Iris pigment epithelial cell (primary cell): ENCODE measurements around the gene PLXDC1.

ENCODE experiments used
- DNase-seq: peaks from one replicate; pipeline ENCODE4 v3.0.0-alpha.2; 2011; ENCODE audit warnings: low read depth

The PLXDC1 gene

GRCh38 chr17:39097150-39097519, 54.3 kb downstream of the PLXDC1 start:
- DNase-seq = no peak

- DNase-seq = no peak
Measured at GRCh38 chr17:39096508-39097149, 54.8 kb downstream of the PLXDC1 start.

DNA sequence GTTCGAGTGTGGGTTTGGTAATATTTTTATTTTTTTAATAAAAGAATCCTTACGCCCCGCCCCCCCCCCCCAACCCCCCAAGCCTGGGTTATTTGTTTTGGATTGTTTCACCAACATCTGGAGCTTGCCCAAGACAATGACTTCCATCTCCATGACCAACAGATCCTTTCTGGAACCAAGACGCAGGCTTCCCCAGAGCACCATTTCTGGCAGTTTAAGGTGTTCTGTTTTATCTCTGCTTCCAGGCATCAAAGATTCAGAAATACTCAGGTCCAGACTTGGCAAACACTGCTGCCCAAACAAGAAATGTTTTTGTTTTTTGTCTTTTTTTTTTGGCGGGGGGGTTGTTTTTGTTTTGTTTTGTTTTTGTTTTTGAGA, 56.1 kb downstream of the PLXDC1 start:
- DNase-seq = no peak

- DNase-seq = no peak
Measured at GRCh38 chr17:39094607-39095308, 56.7 kb downstream of the PLXDC1 start.

- no peak for DNase-seq
Measured at GRCh38 chr17:39092692-39093230, 58.7 kb downstream of the PLXDC1 start.

DNA sequence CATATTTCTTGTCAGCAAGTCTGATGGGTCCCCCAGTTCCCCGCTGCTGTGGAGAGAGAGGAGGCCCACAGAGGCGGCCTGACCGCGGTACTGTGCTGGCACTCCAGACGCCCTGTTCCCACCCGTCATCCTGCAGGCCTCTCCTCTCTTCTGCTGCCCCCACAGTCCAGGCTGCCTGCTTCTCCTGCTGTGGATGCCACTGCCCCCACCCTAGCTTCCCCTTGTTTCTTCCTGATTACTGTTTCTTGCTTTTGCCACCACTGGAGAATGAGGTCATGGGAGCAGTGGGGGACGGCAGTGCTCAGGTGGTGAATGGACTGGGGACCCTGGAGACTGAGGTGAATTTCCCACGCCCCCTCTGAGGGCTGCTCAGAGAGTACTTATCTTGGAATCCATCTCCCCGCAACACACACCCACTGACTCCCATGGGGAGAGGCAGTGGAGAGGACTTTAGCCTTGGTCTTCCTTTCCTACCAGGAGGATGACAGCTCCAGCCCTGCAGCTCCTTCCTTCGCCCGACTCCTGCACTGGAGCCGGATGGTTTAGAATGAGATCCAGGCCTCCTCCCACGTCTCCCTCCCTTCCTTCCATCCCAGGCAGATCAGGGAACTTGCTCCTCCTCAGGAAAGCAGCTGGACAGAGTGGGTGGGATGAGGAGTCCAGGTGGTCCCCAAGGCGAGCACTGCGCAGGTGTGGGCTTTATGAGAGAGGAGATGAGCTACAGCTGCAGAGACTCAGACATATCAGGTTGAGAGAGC, 60.4 kb downstream of the PLXDC1 start:
- DNase-seq = no peak

GRCh38 chr17:39090400-39090799, 61.0 kb downstream of the PLXDC1 start:
- DNase-seq = no peak

- no peak for DNase-seq
Measured at GRCh38 chr17:39084558-39084957, 66.9 kb downstream of the PLXDC1 start.

DNA sequence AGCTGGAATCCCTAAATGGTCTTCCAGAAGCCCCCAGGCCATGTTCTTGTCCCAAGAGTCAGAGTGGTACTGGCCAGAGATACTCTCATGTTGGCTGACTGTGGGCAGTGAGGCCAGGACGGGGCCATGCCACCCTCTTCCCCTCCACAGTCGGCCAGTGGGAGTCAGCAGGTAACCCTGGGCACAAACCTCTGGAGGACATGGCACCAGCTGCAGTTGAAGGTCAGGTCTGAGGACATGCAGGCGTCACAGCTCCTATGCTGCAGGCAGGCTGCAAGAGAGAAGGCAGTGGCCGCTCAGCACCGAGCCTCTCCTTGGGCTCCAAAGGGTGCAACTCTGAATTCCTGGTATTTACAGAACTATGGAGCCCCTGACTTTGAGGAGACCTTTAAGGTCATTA, 68.2 kb downstream of the PLXDC1 start:
- no peak for DNase-seq

DNA sequence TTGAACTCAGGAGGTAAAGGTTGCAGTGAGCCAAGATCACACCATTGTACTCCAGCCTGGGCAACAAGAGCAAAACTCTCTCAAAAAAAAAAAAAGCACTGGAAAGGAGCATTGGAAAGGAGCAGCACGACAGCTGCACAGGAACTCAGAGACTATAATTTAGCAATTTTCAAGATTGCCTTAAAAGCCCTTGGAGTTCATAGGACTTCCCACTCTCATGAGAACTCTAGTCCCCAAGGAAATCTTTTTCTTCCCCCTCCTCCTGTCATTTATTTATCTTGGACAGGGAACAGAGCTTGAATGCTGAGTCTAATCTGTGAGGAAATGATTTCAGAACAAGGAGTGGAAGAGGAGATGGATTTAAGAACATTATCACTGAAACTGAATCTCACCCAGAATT, 69.0 kb downstream of the PLXDC1 start:
- DNase-seq = peak; percentile 25

DNA sequence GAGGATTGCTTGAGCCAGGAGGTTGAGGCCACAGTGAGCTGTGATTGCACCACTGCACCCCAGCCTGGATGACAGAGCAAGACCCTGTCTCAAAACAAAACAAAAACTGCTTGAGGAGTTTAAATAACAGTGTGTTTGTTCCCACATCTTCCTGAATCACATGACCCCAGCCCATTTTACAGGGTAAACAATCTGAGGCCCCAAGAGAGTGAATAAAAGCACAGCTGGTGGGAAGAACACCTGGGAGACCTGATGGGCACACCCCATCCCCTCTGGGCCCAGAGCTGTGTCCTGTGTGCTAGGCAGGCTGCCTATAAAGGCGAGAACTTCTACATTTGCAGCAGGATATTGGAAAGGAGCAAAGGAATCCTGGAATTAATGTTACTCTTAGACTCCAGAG, 69.6 kb downstream of the PLXDC1 start:
- no peak for DNase-seq

- DNase-seq = peak; percentile 45
Measured at GRCh38 chr17:39080421-39081078, 70.9 kb downstream of the PLXDC1 start.

DNA sequence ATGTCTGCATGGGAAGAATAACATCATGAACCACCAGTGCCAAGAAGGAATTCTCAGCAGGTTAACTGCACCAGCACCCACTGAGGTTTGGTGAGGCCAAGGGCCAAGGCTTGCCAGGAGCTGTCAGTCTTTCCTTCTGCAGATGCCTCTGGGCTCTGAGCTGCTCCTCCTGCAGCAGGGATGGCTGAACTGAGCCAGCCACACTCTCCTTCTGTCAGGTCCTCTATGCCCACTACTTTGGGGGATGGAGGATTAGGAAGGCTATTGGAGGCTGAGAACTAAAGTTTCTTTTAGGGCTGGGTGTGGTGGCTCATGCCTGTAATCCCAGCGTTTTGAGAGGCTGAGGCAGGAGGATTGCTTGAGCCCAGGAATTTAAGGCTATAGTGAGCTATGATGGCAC, 71.6 kb downstream of the PLXDC1 start:
- DNase-seq = no peak

DNA sequence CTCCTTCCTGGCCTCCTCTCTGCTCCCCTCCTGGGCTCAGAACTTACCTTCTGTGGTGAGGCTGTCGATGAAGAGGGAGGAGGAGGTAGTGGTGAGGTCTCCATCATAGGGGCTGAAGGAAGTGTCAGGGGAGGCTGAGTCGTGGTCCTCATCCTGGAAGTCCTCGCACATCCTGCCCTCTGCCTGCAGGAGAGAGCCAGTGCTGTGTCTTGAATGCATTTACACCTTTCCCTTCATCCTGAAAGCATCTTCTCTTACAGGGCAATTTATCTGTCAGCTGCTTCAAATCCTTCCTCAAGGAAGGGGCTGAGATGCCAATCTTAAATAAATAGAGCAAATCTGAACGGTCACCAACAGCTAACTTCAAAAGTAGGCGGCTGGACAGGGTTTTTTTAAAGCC, 73.6 kb downstream of the PLXDC1 start:
- no peak for DNase-seq

- no peak for DNase-seq
Measured at GRCh38 chr17:39077252-39077651, 74.2 kb downstream of the PLXDC1 start.

GRCh38 chr17:39074676-39075075, 76.8 kb downstream of the PLXDC1 start:
- no peak for DNase-seq

GRCh38 chr17:39073916-39074315, 77.5 kb downstream of the PLXDC1 start:
- DNase-seq = no peak

DNA sequence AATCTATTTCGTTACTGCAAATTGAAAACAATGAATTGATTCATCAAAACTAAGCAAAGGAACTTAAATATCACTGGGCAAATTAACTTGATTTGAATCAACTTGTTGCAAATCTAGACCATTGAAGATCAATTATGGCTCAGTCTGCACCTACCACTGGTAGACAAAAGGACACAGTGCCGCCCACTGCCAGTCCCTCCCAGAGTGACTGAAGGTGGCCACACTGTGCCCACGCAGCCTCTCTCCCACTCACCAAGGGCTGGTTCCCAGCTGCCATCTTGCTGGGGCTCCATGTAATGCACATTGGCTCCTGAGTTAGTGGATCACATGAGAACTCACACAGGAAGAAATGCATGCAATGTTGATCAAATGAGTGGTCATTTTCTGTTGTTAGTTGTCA, 78.1 kb downstream of the PLXDC1 start:
- DNase-seq = no peak

GRCh38 chr17:39071573-39071972, 79.9 kb downstream of the PLXDC1 start:
- DNase-seq = no peak

- DNase-seq = peak; percentile 51
Measured at GRCh38 chr17:39069114-39069756, 82.2 kb downstream of the PLXDC1 start.

GRCh38 chr17:39064819-39065218, 86.6 kb downstream of the PLXDC1 start:
- no peak for DNase-seq

GRCh38 chr17:39064374-39064773, 87.1 kb downstream of the PLXDC1 start:
- peak; percentile 62 for DNase-seq
